ENCODE data around the gene UROS.

DNA sequence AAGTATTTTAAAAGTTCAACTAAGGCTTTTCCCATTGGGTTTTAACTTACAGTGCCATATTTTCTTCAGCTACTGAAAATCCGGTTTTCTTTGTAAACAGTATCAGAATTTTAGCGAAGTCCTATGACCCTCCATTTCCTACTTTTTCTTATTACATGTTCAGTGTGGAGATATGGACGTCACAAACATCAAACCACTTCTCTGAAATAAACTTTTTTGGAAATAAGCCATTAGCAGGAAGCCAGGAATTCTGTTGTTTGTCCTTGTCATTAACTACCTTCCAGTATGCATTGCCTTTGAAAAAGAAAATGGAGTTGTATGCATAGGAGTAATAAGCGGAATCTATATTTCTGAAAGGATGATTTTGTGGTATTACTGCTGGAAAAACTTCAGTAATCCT is 56.5 kb downstream of the UROS start:
- TF ChIP-seq, protein P1, sequence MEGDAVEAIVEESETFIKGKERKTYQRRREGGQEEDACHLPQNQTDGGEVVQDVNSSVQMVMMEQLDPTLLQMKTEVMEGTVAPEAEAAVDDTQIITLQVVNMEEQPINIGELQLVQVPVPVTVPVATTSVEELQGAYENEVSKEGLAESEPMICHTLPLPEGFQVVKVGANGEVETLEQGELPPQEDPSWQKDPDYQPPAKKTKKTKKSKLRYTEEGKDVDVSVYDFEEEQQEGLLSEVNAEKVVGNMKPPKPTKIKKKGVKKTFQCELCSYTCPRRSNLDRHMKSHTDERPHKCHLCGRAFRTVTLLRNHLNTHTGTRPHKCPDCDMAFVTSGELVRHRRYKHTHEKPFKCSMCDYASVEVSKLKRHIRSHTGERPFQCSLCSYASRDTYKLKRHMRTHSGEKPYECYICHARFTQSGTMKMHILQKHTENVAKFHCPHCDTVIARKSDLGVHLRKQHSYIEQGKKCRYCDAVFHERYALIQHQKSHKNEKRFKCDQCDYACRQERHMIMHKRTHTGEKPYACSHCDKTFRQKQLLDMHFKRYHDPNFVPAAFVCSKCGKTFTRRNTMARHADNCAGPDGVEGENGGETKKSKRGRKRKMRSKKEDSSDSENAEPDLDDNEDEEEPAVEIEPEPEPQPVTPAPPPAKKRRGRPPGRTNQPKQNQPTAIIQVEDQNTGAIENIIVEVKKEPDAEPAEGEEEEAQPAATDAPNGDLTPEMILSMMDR (IDR thresholded peaks at IDR 0.05; ENCODE audit: insufficient read depth, low read depth, low read length) = no peak
- TF ChIP-seq EZH2 (IDR thresholded peaks at IDR 0.05; ENCODE audit: insufficient read depth, low read length) = no peak

All from astrocyte (in vitro differentiated cells and primary cell).